ENCODE results near the gene SESN3. TPM values are rescaled to one million over a fixed set of nuclear protein-coding genes. Genes with fewer than 3 reads are reported as not detected.
A peak's percentile ranks its signal among the peaks of the same experiment; 100 is the strongest.
"Not testable (repeated sequence)": the region's sequence is repeated elsewhere in the genome, so short reads cannot be mapped to it uniquely, and the experiment has no call there.

Gene SESN3
- total and polyA plus RNA-seq, 5 experiments from 2014 or later, result 1.3 to 86.2 (median 1.8) TPM

GRCh38 chr11:95262994-95263765, 32.2 kb upstream of the SESN3 start:
- Mint-ChIP-seq H3K27ac (no peak overlapping the region), H3K36me3 (no peaks in the 10 kb centered on the region), H3K9me3 (no peaks in the 10 kb centered on the region), H3K27me3 (peaks cover 0 to 4% (median 0%) of the 10 kb centered on the region in 5 donors), H3K4me1 (peaks cover 5 to 15% (median 10%) of the 10 kb centered on the region in 4 donors), H3K4me3 (no peak overlapping the region)
- peak in 1 of 2 donors; percentile 33 for ATAC-seq
- POLR2A ChIA-PET, result no interaction called here
- no peak for DNase-seq

GRCh38 chr11:95257456-95257971, 26.5 kb upstream of the SESN3 start:
- Mint-ChIP-seq H3K27me3 (no peaks in the 10 kb centered on the region), H3K4me1 (peaks cover 10 to 50% (median 32%) of the 10 kb centered on the region in 4 donors), H3K27ac (peak overlapping the region in 1 of 10 donors; percentile 53), H3K36me3 (no peaks in the 10 kb centered on the region), H3K9me3 (no peaks in the 10 kb centered on the region), H3K4me3 (no peak overlapping the region)
- POLR2A ChIA-PET, result interaction anchor here (0.6 kb wide), 1 partner anchor 508 kb away, joined by 3 read pairs; no protein-coding TSS in a partner anchor
- DNase-seq (no peak), ATAC-seq (no peak)

- Mint-ChIP-seq H3K27me3 (no peaks in the 10 kb centered on the region), H3K27ac (peak overlapping the region in 9 of 10 donors; percentile 32 to 97 (median 77)), H3K4me1 (peaks cover 10 to 54% (median 33%) of the 10 kb centered on the region in 4 donors), H3K9me3 (no peaks in the 10 kb centered on the region), H3K36me3 (no peaks in the 10 kb centered on the region), H3K4me3 (peak overlapping the region in 4 of 10 donors; percentile 19 to 59 (median 38))
- DNase-seq (peak in 2 of 10 donors; percentile 12 to 29), ATAC-seq (no peak)
- POLR2A ChIA-PET, result interaction anchor here (1.0 to 4.4 kb wide), 2 partner anchors 16 to 25 kb away, joined by 3 to 58 read pairs; partner anchors contain the start of gene SESN3
Observed at GRCh38 chr11:95256321-95256779, 25.3 kb upstream of the SESN3 start.

GRCh38 chr11:95255251-95256145, 24.5 kb upstream of the SESN3 start:
- no peaks in the 10 kb centered on the region for H3K27me3 Mint-ChIP-seq
- DNase-seq, result no peak
- no peaks in the 10 kb centered on the region for H3K36me3 Mint-ChIP-seq
- no peaks in the 10 kb centered on the region for H3K9me3 Mint-ChIP-seq
- peaks cover 10 to 57% (median 33%) of the 10 kb centered on the region in 4 donors for H3K4me1 Mint-ChIP-seq
- peak overlapping the region in 2 of 10 donors; percentile 19 for H3K4me3 Mint-ChIP-seq
- peak overlapping the region in 9 of 10 donors; percentile 49 to 97 (median 84) for H3K27ac Mint-ChIP-seq
- no peak for ATAC-seq
- POLR2A ChIA-PET, result interaction anchor here (0.7 to 4.4 kb wide), 3 partner anchors 9 to 24 kb away, joined by 3 to 58 read pairs (median 3); partner anchors contain the start of gene SESN3

GRCh38 chr11:95254716-95255115, 23.7 kb upstream of the SESN3 start:
- peak overlapping the region in 5 of 10 donors; percentile 2 to 86 (median 33) for H3K4me3 Mint-ChIP-seq
- POLR2A ChIA-PET, result interaction anchor here (0.7 to 4.4 kb wide), 3 partner anchors 10 to 25 kb away, joined by 3 to 58 read pairs (median 4); partner anchors contain the start of gene SESN3
- ATAC-seq, result peak in 1 of 2 donors; percentile 8

GRCh38 chr11:95254131-95254704, 23.2 kb upstream of the SESN3 start:
- DNase-seq, result peak; percentile 39 to 90 (median 78)
- peak; percentile 99 to 100 for ATAC-seq
- Mint-ChIP-seq H3K4me1 (peaks cover 10 to 61% (median 33%) of the 10 kb centered on the region in 4 donors), H3K4me3 (peak overlapping the region; percentile 79 to 93 (median 89)), H3K27ac (peak overlapping the region; percentile 37 to 98 (median 92)), H3K9me3 (no peaks in the 10 kb centered on the region), H3K27me3 (no peaks in the 10 kb centered on the region), H3K36me3 (no peaks in the 10 kb centered on the region)
- POLR2A ChIA-PET, result interaction anchor here (0.7 to 4.4 kb wide), 3 partner anchors 10 to 25 kb away, joined by 3 to 58 read pairs (median 4); partner anchors contain the start of gene SESN3

More at GRCh38 chr11:95254716-95255115, 23.7 kb upstream of the SESN3 start:
- H3K4me1 Mint-ChIP-seq, result peaks cover 10 to 58% (median 33%) of the 10 kb centered on the region in 4 donors
- no peaks in the 10 kb centered on the region for H3K36me3 Mint-ChIP-seq
- no peaks in the 10 kb centered on the region for H3K27me3 Mint-ChIP-seq
- no peak for DNase-seq
- no peaks in the 10 kb centered on the region for H3K9me3 Mint-ChIP-seq
- peak overlapping the region in 9 of 10 donors; percentile 20 to 97 (median 76) for H3K27ac Mint-ChIP-seq

- Mint-ChIP-seq H3K4me1 (peaks cover 13 to 67% (median 35%) of the 10 kb centered on the region in 4 donors), H3K36me3 (no peaks in the 10 kb centered on the region), H3K4me3 (no peak overlapping the region), H3K9me3 (no peaks in the 10 kb centered on the region), H3K27ac (peak overlapping the region in 4 of 10 donors; percentile 14 to 94 (median 30)), H3K27me3 (peaks cover 0 to 1% (median 0%) of the 10 kb centered on the region in 5 donors)
- DNase-seq (no peak), ATAC-seq (no peak)
- POLR2A ChIA-PET, result interaction anchor here (1.4 to 4.4 kb wide), 2 partner anchors 21 to 24 kb away, joined by 4 to 58 read pairs; partner anchors contain the start of gene SESN3
Observed at GRCh38 chr11:95253141-95253540, 22.1 kb upstream of the SESN3 start.

GRCh38 chr11:95252586-95252985, 21.6 kb upstream of the SESN3 start:
- peaks cover 0 to 1% (median 0%) of the 10 kb centered on the region in 5 donors for H3K27me3 Mint-ChIP-seq
- no peak overlapping the region for H3K4me3 Mint-ChIP-seq
- peaks cover 13 to 66% (median 34%) of the 10 kb centered on the region in 4 donors for H3K4me1 Mint-ChIP-seq
- ATAC-seq, result no peak
- peak overlapping the region in 3 of 10 donors; percentile 9 to 77 (median 46) for H3K27ac Mint-ChIP-seq
- H3K36me3 Mint-ChIP-seq, result no peaks in the 10 kb centered on the region
- DNase-seq, result no peak
- POLR2A ChIA-PET, result no interaction called here
- H3K9me3 Mint-ChIP-seq, result no peaks in the 10 kb centered on the region

- POLR2A ChIA-PET, H3K36me3 Mint-ChIP-seq, H3K4me3 Mint-ChIP-seq, H3K27me3 Mint-ChIP-seq, DNase-seq, ATAC-seq, H3K9me3 Mint-ChIP-seq: not testable (repeated sequence)
- H3K4me1 Mint-ChIP-seq, result peaks cover 13 to 60% (median 32%) of the 10 kb centered on the region in 4 donors
- peak overlapping the region in 1 of 10 donors; percentile 8 for H3K27ac Mint-ChIP-seq
Observed at GRCh38 chr11:95251896-95252295, 20.9 kb upstream of the SESN3 start.

- no peak overlapping the region for H3K4me3 Mint-ChIP-seq
- H3K4me1 Mint-ChIP-seq, result peaks cover 4 to 30% (median 8%) of the 10 kb centered on the region in 4 donors
- ATAC-seq (no peak), DNase-seq (no peak)
- H3K27ac Mint-ChIP-seq, result peak overlapping the region in 2 of 10 donors; percentile 15 to 19
- POLR2A ChIA-PET, result no interaction called here
- H3K9me3 Mint-ChIP-seq, result no peaks in the 10 kb centered on the region
- H3K27me3 Mint-ChIP-seq, result peaks cover 0 to 1% (median 0%) of the 10 kb centered on the region in 5 donors
- H3K36me3 Mint-ChIP-seq, result no peaks in the 10 kb centered on the region
Observed at GRCh38 chr11:95248666-95249467, 17.9 kb upstream of the SESN3 start.

GRCh38 chr11:95247883-95248282, 16.9 kb upstream of the SESN3 start:
- ATAC-seq, result no peak
- Mint-ChIP-seq H3K9me3 (no peaks in the 10 kb centered on the region), H3K27ac (no peak overlapping the region), H3K27me3 (peaks cover 0 to 2% (median 0%) of the 10 kb centered on the region in 5 donors), H3K4me3 (no peak overlapping the region), H3K36me3 (no peaks in the 10 kb centered on the region), H3K4me1 (peaks cover 0 to 20% (median 4%) of the 10 kb centered on the region in 4 donors)
- no peak for DNase-seq
- POLR2A ChIA-PET, result interaction anchor here (0.7 kb wide), 1 partner anchor 33 kb away, joined by 4 read pairs; no protein-coding TSS in a partner anchor

Measured in naive thymus-derived CD8-positive, alpha-beta T cell (primary cell).